HG03521 (cell line): ENCODE results near the gene TAF13.
A peak's percentile ranks its signal among the peaks of the same experiment; 100 is the strongest.

Experiments
- ATAC-seq: cut with Tn5 transposase; IDR thresholded peaks from one replicate; pipeline ENCODE4 v1.9.1; 2021; ENCODE audit warnings: mild to moderate bottlenecking, moderate library complexity; ENCODE audit not compliant: unreplicated experiment

The TAF13 gene

DNA sequence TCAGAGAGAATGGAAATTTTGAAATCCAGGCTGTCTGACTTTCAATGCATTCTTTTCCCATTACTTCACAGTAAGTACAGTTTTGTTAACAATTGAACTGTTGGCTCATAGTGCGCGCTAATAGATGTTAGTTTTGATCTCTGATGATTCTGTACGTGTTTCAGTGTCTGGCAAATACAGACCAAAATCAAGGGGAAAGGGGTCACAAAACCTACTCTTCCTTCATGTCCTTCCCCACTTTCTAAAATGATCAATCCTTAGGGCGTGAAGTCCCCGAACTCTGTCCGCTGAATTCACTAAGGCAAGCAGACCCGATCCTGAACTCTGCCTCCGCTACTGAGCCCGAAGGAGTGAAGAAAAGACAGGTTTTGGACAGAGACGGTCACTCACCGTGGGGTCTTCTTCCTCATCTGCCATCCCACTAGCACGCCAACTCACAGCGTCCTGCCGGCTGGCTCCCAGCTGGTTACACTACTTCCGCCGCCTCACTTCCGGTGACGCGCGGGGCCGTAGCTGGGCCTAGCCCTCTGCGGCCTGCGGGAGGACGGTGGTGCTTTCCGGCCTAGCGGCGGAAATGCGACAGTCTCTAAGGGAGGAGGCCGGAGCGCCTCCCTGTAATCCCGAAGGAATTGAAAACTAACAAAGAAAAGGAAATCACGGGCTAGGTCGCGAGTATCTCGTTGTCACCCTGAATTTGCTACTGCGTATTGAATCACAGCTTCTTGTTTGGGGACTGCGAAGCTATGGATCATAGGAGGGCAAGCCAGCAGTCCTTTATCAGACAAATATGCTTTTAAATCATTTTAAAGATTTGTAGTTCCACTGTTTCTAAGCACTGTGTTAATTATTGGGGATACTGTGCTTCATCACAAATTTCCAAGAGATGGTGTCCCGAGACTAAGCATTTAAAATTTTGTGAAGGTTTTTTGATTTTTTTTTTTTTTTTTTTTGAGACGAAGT lies at the start of gene TAF13:
TAF13 (minus strand) TSS at position 473 of the 960 bp plus-strand sequence; CDS start at position 417, 56 bp downstream.
- ATAC-seq: peak; percentile 99

DNA sequence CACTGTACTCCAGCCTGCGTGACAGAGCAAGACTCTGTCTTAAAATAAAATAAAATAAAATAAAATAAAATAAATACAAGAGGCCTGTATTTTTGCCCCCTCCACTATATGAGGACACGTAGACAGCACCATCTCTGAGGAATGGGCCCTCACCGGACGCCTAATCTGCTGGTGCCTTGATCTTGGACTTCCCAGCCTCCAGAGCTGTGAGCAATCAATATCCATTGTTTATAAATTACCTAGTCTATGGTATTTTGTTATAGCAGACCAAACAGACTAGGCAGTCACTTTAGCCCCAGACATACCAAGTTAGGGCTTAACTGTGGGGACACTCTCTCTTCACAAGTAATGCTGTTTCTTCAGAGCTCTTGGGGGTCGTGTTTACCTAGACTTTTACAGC lies 44.6 kb upstream of the TAF13 start:
- ATAC-seq: no peak

DNA sequence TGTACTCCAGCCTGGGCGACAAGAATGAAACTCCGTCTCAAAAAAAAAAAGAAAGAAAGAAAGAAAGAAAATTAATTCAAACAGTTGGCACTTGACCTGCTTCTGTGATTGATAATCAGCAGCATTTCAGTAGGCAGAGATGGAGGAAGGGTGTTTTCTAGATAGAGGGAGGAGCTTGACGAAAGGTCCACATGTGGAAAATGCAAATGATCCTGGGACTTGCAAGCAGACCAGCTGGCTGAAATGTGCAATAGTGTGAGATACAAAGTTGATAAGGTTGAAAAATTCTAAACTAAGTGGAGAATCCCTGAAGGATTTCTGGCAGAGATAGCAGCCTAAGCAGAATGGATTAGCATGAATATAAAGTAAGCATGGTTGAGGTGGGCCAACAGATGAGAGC lies 42.3 kb upstream of the TAF13 start:
- ATAC-seq: no peak

- no peak for ATAC-seq
Observed at GRCh38 chr1:109116286-109116685, 40.5 kb upstream of the TAF13 start.

GRCh38 chr1:109115685-109116084 lies 39.9 kb upstream of the TAF13 start:
- ATAC-seq: no peak

GRCh38 chr1:109114342-109114674 lies 38.5 kb upstream of the TAF13 start:
- no peak for ATAC-seq

DNA sequence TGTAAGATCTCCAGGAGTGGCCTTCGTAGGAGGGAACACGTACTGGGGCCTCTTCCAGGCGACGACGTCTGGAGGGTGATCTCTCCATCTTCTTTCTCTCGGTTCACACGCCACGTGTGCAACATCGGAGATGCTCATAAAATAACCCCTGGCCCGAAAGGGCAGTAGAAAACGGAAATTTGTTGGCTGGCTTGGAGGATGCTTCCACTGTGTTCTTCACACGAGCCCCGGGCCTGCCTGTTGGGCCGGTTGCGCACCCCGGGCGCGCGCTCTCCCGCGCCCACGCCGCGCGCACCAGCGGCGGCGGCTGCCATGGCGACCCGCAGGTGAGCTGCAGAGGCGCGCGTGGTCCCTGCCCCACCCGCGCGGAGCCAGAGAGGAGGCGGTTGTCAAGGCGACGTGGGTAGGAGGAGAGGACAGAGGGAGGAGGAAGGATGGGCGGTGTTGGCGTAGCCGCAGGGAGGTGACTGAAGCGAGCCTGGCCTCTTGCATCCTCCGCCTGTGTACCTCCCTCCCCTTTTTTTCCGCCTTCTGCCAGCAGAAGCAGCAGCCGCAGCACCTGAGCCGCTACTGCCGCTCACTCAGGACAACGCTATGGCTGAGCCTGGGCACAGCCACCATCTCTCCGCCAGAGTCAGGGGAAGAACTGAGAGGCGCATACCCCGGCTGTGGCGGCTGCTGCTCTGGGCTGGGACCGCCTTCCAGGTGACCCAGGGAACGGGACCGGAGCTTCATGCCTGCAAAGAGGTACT lies 38.0 kb upstream of the TAF13 start, which contains the start of gene ELAPOR1:
ELAPOR1 (plus strand) TSS at position 526 of the 752 bp plus-strand sequence; CDS start at position 595, 69 bp downstream.
- ATAC-seq: peak; percentile 58

- peak; percentile 48 for ATAC-seq
Observed at GRCh38 chr1:109112652-109113285, 37.0 kb upstream of the TAF13 start.

DNA sequence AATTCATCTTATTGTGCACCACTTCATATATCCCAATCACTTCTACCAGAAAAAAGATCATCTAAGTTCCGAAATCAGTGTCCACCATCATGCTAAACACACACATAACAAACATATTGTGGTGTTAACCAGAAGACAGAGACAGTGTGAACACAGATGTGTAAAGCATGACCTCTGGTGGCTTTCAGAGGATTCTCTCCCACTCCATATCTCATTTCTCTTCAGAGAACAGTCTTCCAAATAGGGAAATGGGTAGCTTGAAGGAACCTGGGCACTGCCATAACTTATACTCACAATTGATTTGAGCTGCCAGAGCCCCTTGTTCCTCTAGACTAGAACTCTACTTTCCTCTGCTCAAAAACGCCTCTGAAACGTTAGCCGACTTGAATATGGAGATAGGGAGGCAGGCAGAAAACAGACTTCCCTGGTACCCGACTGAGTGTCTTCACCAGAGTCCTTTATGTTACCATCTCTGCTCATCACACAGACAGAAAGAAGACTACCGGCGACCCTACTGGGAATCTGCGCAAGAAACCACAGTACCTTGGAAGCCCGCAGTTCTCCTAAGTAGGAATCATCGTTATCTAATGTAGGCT lies 36.4 kb upstream of the TAF13 start:
- peak; percentile 39 for ATAC-seq

DNA sequence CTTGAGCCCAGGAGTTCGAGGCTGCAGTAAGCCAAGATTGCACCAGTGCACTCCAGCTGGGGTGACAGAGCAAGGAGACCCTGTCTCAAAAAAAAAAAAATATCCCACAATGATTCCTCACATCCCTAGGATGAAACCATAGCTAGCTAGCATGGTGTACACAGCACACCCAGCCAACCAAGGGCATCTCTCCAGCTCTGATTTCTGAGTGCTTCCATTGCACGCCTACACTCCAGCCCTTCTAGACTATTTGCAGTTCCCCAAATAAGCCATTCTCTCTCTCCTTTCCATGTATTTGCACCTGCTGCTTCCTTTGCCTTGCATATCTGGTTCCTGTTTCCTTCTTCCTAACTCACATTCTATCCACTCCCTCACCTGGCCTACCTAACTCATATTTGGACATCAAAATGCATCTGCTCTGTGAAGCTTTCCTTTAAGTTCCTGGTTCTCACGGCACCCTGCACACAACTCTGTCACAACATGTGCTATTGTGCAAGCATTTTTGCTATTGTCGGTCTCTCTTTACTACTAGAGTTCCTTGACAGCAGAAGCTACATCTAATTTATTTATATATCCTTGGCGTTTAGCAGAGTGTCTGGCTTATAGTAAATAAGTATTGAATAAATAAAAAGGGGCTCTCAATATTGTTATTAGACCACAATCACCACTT lies 35.7 kb upstream of the TAF13 start:
- no peak for ATAC-seq

DNA sequence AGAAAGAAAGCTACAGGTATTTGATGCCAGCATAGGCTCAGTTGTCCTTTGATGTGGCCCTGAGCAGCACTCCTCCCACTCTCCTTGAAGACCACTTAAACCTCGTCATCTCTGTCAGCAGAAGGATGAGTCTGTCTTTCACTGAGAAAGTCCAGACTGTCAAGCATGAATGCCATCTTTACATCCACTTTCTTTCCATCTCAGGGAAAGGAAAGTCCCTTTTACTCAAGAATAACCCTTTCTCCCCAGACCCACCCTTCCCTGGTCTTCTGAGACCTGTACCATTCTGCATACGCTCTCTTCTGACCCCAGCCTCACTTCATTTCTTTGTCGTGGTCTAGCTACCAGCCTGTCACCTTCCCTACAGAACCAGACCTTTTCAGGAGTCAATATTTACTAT lies 34.1 kb upstream of the TAF13 start:
- ATAC-seq: no peak

- no peak for ATAC-seq
Observed at GRCh38 chr1:109107785-109108184, 32.0 kb upstream of the TAF13 start.

GRCh38 chr1:109105881-109106280 lies 30.1 kb upstream of the TAF13 start:
- ATAC-seq: no peak

GRCh38 chr1:109104364-109105151 lies 28.8 kb upstream of the TAF13 start:
- no peak for ATAC-seq

GRCh38 chr1:109099938-109100773 lies 24.4 kb upstream of the TAF13 start:
- ATAC-seq: peak; percentile 84

GRCh38 chr1:109096120-109096519 lies 20.3 kb upstream of the TAF13 start:
- no peak for ATAC-seq

DNA sequence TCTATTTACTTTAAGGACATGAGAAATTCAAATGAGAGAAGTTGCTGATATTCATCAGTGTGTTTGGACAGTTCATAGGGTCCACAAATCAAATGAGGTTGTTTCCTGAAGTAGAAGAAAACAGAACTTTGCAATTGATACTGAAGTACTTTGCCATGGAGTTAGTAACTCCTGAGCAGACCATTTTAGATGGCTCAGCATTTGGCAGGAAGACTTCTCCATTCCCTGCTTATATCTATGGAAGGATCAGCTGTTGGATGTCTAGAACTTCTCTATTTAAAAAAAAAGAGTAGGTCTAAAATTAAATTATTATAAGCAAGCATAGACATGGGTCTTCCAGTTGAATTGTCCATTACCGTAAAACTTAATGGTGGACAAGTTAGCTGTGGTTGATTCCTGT lies 19.8 kb upstream of the TAF13 start:
- ATAC-seq: no peak

DNA sequence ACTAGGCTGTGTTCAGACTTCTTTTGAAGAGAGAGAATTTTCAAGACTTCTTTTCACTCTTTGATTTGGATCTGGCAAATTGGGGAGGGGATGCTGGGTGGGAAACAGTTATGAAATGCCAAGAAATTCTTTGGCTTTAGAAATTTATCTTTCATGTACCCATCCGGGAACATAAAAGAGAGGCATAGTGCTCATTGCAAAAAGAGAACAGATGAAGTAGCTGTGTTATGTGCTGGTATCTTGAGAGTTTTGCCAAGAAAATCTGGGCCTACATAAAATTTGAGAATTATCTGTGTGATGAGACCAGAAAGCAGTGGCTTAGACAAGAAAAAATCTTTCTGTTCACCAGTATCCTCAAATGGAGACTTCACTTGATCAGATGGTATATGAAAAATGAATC lies 19.1 kb upstream of the TAF13 start:
- ATAC-seq: no peak

DNA sequence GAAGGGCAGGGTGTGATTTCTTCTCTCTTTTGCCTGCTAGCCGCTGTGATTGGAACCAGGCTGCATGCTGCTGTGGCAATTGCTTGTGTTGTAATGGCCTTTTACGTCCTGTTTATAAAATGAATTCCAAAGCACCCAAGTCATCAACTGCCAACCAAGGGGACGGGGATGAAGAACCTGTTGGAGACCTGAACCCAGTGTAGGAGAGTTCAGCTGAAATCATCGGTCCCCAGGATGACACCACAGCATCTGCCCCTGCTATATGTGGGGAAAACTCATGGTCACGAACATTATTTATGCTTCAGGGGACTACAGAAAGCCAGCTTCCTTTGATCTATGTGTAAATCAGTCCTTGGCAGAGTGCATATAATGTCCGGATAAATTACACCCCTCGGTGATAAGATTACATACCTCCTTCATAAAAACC lies 18.6 kb upstream of the TAF13 start:
- ATAC-seq: no peak
